GM21390 (cell line): ENCODE measurements around the gene EMC1.
"Not testable (repeated sequence)": the region's sequence is repeated elsewhere in the genome, so short reads cannot be mapped to it uniquely, and the experiment has no call there.

Source experiments
- ATAC-seq: cut with Tn5 transposase; IDR thresholded peaks from one replicate; pipeline ENCODE4 v1.9.1; 2021; ENCODE audit not compliant: unreplicated experiment

EMC1 gene

GRCh38 chr1:19219451-19219850, 31.9 kb downstream of the EMC1 start:
- no peak for ATAC-seq

GRCh38 chr1:19216585-19216984, 34.7 kb downstream of the EMC1 start:
- not testable (repeated sequence) for ATAC-seq

- no peak for ATAC-seq
These were observed 37.7 kb downstream of the EMC1 start for GRCh38 chr1:19213580-19213979.

DNA sequence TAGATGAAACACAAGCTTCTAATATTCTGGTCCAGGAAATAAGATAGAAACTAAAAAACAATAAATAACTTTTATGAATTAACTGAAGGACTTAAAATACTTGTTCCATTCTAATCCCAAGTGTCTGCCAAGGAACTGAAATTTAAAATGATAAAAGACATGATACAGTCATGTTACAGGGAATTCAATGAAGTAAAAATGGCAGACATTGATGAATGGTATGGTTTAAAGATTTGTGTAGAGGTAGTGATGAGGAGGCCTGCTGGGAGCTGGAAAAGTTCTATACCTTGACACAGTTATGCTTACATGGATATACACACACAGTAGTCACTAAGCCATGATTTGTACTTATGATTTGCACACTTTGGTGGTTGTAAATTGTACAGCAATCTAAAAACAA, 39.2 kb downstream of the EMC1 start:
- no peak for ATAC-seq

GRCh38 chr1:19210772-19211549, 40.4 kb downstream of the EMC1 start:
- no peak for ATAC-seq

DNA sequence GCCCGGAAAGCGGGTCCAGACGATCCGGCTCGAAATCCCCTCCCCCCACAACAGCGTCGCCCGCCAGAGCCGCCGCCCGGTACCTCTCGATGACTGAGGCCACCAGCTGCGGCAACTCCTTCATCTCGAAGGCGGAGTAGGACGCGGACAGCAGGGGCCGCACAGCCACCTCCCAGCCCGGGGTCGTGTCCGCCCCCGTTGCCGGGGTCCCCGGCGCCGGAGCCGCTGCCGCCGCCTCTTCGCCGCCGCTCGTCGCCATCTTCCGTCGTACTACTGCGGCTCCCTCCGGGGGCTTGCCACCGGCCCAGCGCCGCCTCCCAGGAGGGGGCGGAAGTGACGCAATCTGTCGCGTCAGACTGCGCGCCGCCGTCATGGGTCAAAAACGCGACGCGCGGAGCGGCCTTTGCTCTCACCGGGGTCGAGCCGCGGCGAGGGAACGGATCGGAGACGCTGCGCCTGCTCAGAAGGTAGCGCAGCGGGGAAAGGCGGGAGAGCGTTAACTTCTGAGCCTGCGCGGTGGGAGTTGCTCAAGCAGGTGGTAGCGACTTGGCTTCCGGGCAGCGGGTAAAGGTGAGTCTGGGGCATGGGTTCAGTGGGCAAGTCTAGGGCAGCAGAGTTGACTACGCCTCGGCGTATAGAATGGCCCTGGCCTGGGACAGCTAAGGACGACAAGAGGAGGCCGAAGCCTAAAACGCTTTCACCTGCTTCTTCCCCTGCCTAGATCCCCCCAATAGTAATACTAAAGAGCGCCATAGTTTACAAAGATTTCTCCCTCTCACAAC, 41.1 kb downstream of the EMC1 start, which contains the start of gene UBR4:
Gene UBR4 (minus strand): TSS at position 277 of the 782 bp plus-strand sequence. CDS start 18 bp downstream, at position 259.
- ATAC-seq, result peak; percentile 82

DNA sequence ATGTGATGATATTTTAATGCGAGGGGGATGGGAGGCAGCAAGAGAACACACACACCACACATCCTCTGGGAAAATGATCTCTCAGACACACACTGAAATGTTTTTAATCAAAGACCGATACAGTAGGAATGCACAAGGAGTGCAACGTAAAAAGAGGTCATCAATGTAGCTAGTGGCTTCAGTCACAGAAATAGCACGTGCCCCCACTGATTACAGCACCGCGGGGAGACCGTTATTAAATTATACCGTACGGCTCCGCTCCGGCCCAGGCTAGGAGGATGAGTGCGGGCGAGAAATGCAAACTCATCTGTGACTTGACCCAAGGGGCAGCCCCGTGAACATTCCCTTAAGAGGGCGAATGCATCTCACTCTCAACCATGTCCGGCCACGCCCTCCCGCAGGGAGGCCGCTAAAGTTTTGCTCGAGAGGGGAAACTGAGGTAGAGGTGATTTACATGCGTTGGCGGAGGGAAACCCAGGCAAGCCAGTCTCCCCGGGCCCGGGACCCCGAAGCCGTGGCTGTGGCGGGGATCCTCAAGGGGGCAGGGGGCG, 41.8 kb downstream of the EMC1 start:
- ATAC-seq, result peak; percentile 45

DNA sequence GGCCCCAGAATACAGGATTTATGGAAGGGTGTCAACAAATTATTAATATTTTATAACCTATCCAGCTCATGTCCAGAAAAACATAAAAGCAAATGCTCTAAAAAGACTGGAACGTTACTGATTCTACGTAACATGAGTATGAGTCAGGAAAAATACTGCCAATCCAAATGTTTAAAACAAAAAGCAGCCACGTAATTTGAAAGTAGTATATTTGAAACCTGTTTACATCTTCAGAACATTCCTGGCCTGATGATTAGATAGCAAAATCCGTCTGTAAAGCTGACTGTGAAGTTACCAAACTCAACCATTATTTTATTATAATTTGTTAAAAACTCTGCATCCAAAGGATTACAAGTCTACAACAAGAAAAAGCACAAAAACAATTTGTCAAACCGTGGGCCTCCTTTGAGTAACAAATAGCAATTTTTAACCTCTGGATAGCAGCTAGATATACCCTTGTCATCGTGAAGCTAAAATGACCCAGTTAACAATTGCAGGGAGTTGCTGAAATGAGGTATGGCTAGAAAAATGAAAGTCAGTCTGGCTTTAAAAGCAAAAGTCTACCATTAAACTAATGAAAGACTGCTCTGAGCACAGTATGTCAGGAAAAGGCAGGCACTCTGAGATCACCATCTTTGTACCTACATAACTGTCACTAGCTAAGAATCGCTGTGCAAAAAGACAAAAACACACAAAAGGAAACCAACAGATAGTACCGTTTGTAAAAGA, 42.5 kb downstream of the EMC1 start:
- ATAC-seq, result no peak

GRCh38 chr1:19206947-19207346, 44.4 kb downstream of the EMC1 start:
- no peak for ATAC-seq

DNA sequence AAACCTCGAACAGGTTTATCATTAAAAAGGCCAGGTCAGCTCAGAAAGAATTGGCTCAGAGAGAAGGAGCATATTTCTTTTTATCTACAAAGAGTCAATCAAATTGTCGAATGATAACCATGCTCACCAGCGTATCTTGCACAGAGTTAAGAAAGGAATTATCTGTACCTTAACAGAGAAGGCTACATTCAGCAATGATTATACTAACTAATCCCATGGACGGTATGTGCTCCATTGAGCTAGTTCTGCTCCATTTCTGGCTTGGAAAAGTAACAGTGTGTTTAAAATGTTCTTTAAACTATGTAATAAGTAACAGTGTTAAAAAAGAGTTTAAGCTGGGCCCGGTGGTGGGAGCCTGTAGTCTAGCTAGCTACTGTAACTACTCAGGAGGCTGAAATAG, 45.5 kb downstream of the EMC1 start:
- no peak for ATAC-seq

DNA sequence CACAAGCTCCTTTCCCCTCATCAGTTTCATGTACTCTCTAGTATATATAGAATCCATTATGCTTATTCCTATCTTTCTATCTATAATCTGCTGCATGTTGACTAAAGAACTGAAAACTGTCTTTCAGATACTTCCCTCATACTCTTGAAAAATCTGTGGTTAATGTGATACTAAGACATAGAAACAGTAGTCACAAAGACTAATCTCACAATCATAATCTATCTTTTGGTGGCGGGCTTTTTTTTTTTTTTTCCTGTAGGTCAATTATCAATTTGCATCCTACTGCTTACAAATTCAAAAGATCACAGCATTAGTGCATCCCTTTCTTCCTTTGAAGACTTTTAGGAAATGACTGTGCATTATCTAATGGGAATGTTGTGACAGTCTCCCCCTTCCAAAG, 45.9 kb downstream of the EMC1 start:
- no peak for ATAC-seq

DNA sequence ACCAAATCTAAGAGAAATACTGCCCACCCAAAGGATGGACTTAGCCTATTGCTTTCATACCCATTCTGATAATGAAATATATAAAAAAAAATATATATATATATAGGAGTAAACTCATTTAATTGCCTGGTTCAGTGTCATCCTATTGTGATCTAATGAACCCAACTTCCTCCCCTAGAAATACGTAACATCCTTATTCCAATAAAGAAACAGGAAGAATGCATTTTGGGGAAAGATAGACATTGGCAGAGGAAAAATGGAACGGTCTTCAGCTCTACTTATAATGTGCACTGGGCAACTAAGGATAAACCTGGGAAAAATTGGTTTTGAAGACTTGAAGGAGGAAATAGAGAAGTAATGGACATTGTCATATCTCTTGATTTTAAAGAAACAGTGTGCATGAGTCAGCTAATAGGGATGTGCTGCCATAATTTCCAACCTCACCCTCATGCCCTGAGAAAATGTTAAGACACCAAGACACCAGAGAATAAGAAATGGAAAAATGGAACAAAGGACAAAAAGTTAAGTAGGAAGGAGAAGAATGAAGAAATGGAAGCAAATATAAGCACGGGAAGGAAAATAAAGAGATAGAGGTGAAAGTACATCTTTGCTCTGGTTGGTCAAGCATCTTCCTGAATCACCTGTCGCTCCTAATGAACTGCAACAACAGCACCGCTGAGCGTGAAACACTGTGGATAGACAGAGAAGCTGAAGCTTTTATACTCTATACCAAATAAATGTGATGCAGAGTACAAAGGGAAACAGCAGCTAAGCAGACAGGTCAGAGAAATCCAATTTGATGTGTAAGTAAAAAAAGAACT, 46.7 kb downstream of the EMC1 start:
- ATAC-seq, result no peak

DNA sequence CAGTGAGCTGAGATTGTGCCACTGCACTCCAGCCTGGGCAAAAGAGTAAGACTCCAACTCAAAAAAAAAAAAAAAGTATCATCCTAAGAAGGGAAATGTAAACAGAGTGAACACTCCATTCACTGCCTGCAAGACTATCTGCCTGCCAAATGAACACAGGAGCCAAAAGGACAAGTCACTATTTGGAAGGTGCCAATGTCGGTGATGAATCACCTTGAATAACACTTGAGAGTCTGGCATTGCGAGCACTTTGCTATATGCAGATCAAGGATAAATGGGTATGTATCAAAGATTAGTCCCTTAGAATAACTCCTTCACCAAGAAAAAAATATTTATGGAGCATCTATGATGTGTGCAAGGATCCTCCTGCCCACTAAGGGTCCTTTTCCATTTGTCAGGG, 47.9 kb downstream of the EMC1 start:
- no peak for ATAC-seq

DNA sequence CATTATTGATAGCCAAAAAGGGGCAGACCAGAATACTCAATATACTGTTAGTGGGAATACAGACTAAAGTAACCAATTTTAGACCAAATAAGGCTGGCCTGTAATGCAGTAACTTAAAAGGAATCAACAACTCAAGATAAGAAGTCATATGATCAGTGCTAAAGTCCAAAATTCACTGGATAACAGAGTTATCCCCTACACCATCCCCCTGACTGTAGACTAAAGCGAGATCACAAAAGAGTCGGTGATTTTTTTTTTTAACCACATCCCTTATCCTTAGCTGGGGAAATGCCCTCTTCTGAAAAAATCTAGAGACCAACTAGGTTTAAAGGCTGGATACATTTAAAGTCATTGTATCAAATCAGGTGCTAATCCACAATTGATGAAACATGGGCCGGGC, 48.9 kb downstream of the EMC1 start:
- no peak for ATAC-seq

DNA sequence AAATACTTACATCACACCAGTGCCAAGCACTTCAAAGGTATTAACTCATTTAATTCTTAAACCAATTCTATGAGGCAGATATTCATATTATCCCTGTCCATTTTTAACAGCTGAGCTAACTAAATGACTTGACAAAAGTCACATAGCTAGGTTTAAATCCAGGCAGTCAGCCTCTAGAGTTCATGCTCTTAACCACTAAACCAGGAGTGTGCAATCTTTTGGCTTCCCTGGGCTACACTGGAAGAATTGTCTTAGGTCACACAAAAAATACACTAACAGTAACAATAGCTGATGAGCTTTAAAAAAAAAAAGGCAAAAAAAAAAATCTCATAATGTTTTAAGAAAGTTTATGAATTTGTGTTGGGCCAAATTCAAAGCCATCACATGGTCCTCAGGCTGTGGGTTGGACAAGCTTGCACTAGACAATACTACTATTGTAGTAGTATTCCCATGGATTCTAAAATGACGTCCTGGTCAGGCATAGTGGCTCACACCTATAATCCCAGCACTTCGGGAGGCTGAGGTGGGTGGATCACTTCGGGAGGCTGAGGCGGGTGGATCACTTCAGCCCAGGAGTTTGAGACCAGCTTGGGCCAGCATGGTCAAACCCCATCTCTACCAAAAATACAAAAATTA, 51.2 kb downstream of the EMC1 start:
- no peak for ATAC-seq

DNA sequence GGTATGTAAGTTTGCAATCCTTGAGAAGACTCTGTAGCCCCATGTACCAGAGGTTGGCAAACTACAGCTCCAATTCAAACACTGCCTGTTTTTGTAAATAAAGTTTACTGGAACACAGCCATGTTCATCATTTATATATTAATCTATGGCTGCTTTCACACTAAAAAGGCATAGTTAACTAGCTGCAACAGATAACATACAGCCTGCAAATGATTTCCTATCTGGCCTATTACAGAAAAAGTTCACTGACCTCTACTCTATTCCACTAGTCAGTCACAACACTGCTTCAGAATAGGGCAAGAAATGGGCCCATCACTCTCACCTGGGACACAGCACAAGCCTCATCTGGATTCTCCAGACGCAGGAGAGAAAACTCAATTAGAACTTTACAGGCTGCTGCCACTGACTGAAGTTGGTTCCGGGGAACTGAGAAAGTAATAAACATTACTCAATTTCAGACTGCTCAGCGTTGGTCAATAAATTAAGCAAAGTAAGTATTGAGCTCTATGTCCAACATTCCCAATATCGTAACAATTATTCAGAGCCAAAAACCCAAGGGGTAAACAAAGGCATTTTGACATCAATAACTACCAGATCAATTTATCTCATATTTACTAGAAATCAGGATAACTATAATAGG, 51.9 kb downstream of the EMC1 start:
- no peak for ATAC-seq

DNA sequence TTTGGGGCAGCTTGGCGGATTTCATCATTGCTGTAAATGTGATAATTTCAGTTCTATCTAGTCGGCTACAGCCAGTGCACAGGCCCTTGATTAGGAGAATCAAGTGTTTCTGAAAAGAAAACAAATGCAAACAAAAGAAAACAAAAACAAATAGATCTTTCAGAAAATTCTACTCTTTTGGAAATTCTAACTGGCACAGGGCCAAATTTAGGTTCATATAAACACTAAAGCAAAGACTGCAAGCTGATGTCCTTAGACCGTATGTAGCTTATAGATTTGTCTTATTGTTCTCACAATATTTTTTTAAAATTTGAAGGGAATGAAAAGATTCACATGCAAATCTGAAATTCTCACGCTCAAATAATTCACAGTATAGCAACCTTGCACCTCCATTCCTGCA, 52.5 kb downstream of the EMC1 start:
- no peak for ATAC-seq

GRCh38 chr1:19197845-19198244, 53.5 kb downstream of the EMC1 start:
- no peak for ATAC-seq

- no peak for ATAC-seq
These were observed 55.0 kb downstream of the EMC1 start for GRCh38 chr1:19196331-19196730.

DNA sequence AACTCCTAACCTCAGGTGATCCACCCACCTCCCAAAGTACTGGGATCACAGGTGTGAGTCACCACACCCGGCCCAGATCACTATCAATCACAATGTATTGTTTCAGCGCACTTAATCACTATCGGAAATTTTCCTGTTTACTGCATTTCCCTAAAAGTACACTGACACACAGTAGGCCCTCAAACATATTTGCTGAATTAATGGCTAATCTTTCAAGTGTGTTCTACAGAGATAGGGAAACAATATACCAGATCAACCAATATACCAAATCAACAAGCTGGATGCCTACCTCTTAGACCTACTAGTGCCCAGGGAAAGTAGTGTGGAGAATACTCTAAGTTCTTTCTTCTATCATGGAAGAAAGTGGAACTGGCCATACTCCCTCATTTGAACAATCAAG, 58.3 kb downstream of the EMC1 start:
- no peak for ATAC-seq
